Adipocyte (in vitro differentiated cells): ENCODE measurements around the gene TSPAN1.
A peak's percentile ranks its signal among the peaks of the same experiment; 100 is the strongest.
"Not testable (repeated sequence)": the region's sequence is repeated elsewhere in the genome, so short reads cannot be mapped to it uniquely, and the experiment has no call there.

Source experiments
- DNase-seq: peaks from one replicate; pipeline ENCODE4 v3.0.0-alpha.2; 2015; ENCODE audit warnings: low read depth
- H3K27me3 ChIP-seq: replicated peaks from 2 replicates; pipeline ENCODE4 v1.7.0; 2013; ENCODE audit warnings: mild to moderate bottlenecking, low read length, moderate library complexity; ENCODE audit not compliant: control insufficient read depth, insufficient read depth
- H3K36me3 ChIP-seq: 2 replicates; pipeline ENCODE4 v1.7.0; 2013; ENCODE audit warnings: low read length, mild to moderate bottlenecking, moderate library complexity; ENCODE audit not compliant: control insufficient read depth, insufficient read depth, severe bottlenecking
- H3K4me1 ChIP-seq: 2 replicates; pipeline ENCODE4 v1.7.0; 2013; ENCODE audit warnings: mild to moderate bottlenecking, low read length, moderate library complexity; ENCODE audit not compliant: control insufficient read depth, insufficient read depth
- H3K4me3 ChIP-seq: 2 replicates; pipeline ENCODE4 v1.7.0; 2013; ENCODE audit warnings: mild to moderate bottlenecking, low read length, moderate library complexity
- H3K9ac ChIP-seq: 2 replicates; pipeline ENCODE4 v1.7.0; 2013; ENCODE audit warnings: mild to moderate bottlenecking, low read length, moderate library complexity
- H3K9me3 ChIP-seq: 2 replicates; pipeline ENCODE4 v1.7.0; 2013; ENCODE audit warnings: mild to moderate bottlenecking, low read length, moderate library complexity; ENCODE audit not compliant: control insufficient read depth

Gene TSPAN1

DNA sequence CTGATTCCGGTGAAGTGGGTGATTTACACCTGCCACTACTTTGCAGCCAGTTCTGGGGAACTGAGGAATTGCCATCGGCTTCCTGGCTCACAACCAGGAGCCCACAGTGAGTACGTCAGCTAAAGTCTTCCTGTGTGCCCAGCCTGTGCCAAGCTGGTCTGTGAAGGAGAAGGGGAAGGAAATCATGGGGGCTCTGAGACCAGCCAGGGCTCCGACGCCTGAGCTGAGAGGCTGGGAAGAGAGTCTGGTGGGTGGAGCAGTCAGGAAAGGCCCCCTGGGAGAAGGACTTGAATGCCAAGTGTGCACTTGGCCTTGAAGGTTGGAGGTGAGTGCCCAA lies 29.5 kb downstream of the TSPAN1 start:
- H3K4me3 ChIP-seq: peak overlapping the region; percentile 86

GRCh38 chr1:46205141-46205540 lies 30.3 kb downstream of the TSPAN1 start:
- Histone ChIP-seq H3K4me3 (no peak overlapping the region), H3K36me3 (no peaks in the 10 kb centered on the region), H3K4me1 (peaks cover 11% of the 10 kb centered on the region), H3K9ac (no peak overlapping the region), H3K27me3 (no peaks in the 10 kb centered on the region), H3K9me3 (no peaks in the 10 kb centered on the region)
- no peak for DNase-seq

More for the DNA sequence above, 29.5 kb downstream of the TSPAN1 start:
- Histone ChIP-seq H3K4me1 (peaks cover 11% of the 10 kb centered on the region), H3K27me3 (no peaks in the 10 kb centered on the region), H3K9ac (no peak overlapping the region), H3K9me3 (no peaks in the 10 kb centered on the region), H3K36me3 (no peaks in the 10 kb centered on the region)
- no peak for DNase-seq

GRCh38 chr1:46205791-46206190 lies 30.9 kb downstream of the TSPAN1 start:
- Histone ChIP-seq H3K4me3 (no peak overlapping the region), H3K36me3 (no peaks in the 10 kb centered on the region), H3K9ac (no peak overlapping the region), H3K4me1 (peaks cover 11% of the 10 kb centered on the region), H3K9me3 (no peaks in the 10 kb centered on the region), H3K27me3 (no peaks in the 10 kb centered on the region)
- no peak for DNase-seq

- Histone ChIP-seq H3K4me1 (peaks cover 11% of the 10 kb centered on the region), H3K36me3 (no peaks in the 10 kb centered on the region), H3K9ac (no peak overlapping the region), H3K27me3 (no peaks in the 10 kb centered on the region), H3K4me3 (no peak overlapping the region), H3K9me3 (no peaks in the 10 kb centered on the region)
- no peak for DNase-seq
These were observed 31.5 kb downstream of the TSPAN1 start for GRCh38 chr1:46206399-46206798.

GRCh38 chr1:46210561-46210960 lies 35.7 kb downstream of the TSPAN1 start:
- DNase-seq: no peak
- Histone ChIP-seq H3K9ac (no peak overlapping the region), H3K4me1 (no peaks in the 10 kb centered on the region), H3K9me3 (no peaks in the 10 kb centered on the region), H3K36me3 (no peaks in the 10 kb centered on the region), H3K27me3 (no peaks in the 10 kb centered on the region), H3K4me3 (no peak overlapping the region)

DNA sequence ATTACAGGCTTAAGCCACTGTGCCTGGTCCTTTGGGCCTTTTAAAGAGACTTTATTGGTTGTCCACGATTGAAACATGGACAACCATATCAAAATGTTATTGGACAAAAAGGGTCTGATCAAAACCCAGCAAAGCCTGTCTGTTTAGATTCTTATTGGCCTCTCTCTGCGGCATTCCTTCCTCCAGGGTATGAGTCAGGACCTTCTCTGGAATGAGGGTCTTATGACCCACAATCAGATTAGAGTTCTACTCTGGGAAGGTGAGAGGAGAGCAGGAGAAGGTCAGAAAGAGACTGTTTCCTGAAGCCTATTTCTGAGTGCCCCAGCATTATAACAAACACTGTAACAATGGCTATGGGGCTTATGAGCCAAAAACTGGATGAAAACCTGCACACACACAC lies 36.2 kb downstream of the TSPAN1 start:
- Histone ChIP-seq H3K27me3 (no peaks in the 10 kb centered on the region), H3K9ac (no peak overlapping the region), H3K4me3 (no peak overlapping the region), H3K36me3 (no peaks in the 10 kb centered on the region), H3K9me3 (no peaks in the 10 kb centered on the region), H3K4me1 (no peaks in the 10 kb centered on the region)
- no peak for DNase-seq

DNA sequence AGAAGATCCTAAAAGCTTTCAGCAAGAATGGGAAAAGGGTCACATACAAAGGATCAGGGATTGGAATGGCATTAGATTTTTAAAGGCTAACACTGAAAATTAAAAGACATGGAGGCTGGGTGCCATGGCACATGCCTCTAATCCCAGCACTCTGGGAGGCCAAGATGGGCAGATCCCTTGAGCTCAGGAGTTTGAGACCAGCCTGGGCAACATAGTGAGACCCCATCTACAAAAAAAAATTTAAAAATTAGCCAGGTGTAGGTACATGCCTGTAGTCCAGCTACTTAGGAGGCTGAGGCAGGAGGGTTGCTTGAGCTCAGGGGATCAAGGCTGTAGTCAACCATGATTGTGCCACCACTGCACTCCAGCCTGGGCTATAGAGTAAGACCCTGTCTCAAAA lies 40.6 kb downstream of the TSPAN1 start:
- DNase-seq: no peak

DNA sequence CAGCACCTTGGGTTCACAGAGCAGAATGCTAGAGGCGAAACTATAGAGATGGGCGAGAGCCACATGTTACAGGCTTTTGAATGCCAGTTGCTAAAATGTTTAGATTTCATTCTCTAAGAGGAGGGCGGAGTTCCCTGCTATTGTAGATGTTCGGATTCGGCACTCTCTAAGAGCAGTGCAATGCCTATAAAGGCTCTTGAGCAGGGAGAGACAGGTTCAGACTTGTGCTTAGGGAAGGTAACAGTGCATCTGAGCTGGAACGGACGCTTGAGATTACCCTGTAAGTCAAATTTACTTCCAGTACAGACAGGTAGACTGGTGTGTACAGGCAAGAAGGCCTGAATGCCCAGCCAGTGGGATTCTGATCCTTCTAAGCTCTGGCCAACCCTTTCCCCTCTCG lies 43.6 kb downstream of the TSPAN1 start:
- Histone ChIP-seq H3K4me1 (no peaks in the 10 kb centered on the region), H3K9me3 (no peaks in the 10 kb centered on the region), H3K27me3 (no peaks in the 10 kb centered on the region), H3K9ac (no peak overlapping the region), H3K36me3 (no peaks in the 10 kb centered on the region), H3K4me3 (no peak overlapping the region)
- no peak for DNase-seq

More for the DNA sequence above, 40.6 kb downstream of the TSPAN1 start:
- Histone ChIP-seq H3K9me3 (no peaks in the 10 kb centered on the region), H3K4me1 (no peaks in the 10 kb centered on the region), H3K36me3 (no peaks in the 10 kb centered on the region), H3K27me3 (no peaks in the 10 kb centered on the region), H3K4me3 (no peak overlapping the region), H3K9ac (no peak overlapping the region)

- Histone ChIP-seq H3K4me3 (no peak overlapping the region), H3K4me1 (no peaks in the 10 kb centered on the region), H3K36me3 (no peaks in the 10 kb centered on the region), H3K27me3 (no peaks in the 10 kb centered on the region), H3K9me3 (no peaks in the 10 kb centered on the region), H3K9ac (no peak overlapping the region)
- no peak for DNase-seq
These were observed 44.9 kb downstream of the TSPAN1 start for GRCh38 chr1:46219551-46220520.

- DNase-seq: no peak
- Histone ChIP-seq H3K9me3 (no peaks in the 10 kb centered on the region), H3K9ac (no peak overlapping the region), H3K27me3 (no peaks in the 10 kb centered on the region), H3K36me3 (no peaks in the 10 kb centered on the region), H3K4me3 (no peak overlapping the region), H3K4me1 (no peaks in the 10 kb centered on the region)
These were observed 45.9 kb downstream of the TSPAN1 start for GRCh38 chr1:46220808-46221207.

DNA sequence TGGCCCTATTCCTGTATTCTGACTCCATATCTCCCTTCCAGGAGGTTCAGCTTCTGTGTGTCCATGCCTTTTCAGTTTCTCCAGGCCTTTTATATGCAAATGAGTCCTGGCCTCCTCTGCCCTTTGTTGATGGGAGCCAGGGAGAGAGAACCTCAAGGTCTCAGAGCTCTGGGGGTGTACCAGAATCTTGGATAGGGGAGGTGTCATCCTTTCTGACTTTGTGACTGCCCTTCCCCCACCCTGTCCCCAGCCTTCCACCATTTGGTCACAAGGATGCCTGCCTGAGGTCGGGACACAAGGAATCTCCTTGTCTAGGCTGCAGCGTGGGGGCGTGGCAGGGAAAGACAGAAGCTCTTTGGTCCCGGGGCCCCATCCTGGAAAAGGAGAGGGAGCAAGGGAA lies 46.9 kb downstream of the TSPAN1 start:
- Histone ChIP-seq H3K9me3 (no peaks in the 10 kb centered on the region), H3K27me3 (no peaks in the 10 kb centered on the region), H3K9ac (no peak overlapping the region), H3K36me3 (no peaks in the 10 kb centered on the region), H3K4me3 (no peak overlapping the region), H3K4me1 (no peaks in the 10 kb centered on the region)
- no peak for DNase-seq

DNA sequence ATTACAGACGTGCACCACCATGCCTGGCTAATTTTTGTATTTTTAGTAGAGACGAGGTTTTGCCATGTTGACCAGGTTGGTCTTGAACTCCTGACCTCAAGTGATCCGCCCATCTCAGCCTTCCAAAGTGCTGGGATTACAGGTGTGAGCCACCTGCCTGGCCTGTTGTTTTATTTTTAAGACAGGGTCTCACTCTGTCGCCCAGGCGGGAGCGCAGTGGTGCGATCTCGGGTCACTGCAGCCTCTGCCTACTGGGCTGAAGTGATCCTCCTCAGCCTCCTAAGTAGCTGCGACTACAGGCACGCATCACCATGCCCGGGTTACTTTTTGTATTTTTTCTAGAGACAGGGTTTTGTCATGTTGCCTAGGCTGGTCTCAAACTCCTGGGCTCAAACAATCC lies 48.2 kb downstream of the TSPAN1 start:
- H3K36me3 ChIP-seq, H3K4me3 ChIP-seq, H3K27me3 ChIP-seq, H3K9me3 ChIP-seq, H3K4me1 ChIP-seq, H3K9ac ChIP-seq, DNase-seq: not testable (repeated sequence)
